Chondrocyte (in vitro differentiated cells): ENCODE data around the gene ENTPD2. TPM values are rescaled to one million over a fixed set of nuclear protein-coding genes. Genes with fewer than 3 reads are reported as not detected.
A peak's percentile ranks its signal among the peaks of the same experiment; 100 is the strongest.

Source experiments
- DNase-seq: peaks from one replicate; pipeline ENCODE4 v3.0.0; 2021; ENCODE audit warnings: mixed read lengths, low spot score
- H3K27ac Mint-ChIP-seq: one replicate; pipeline ENCODE4 v1.8.0; 2021; ENCODE audit warnings: mild to moderate bottlenecking, moderate library complexity, mixed read lengths; ENCODE audit not compliant: unreplicated experiment
- H3K27me3 Mint-ChIP-seq: 2 replicates; pipeline ENCODE4 v1.8.0; 2021; ENCODE audit warnings: low read depth, mixed read lengths
- H3K36me3 Mint-ChIP-seq: 2 replicates; pipeline ENCODE4 v1.8.0; 2021; ENCODE audit warnings: low read depth, mixed read lengths
- H3K4me1 Mint-ChIP-seq: 2 replicates; pipeline ENCODE4 v1.8.0; 2021; ENCODE audit warnings: low read depth, mild to moderate bottlenecking, mixed read lengths
- H3K4me3 Mint-ChIP-seq: one replicate; pipeline ENCODE4 v1.8.0; 2021; ENCODE audit warnings: mild to moderate bottlenecking, moderate library complexity, mixed read lengths; ENCODE audit not compliant: unreplicated experiment
- H3K9me3 Mint-ChIP-seq: 2 replicates; pipeline ENCODE4 v1.8.0; 2021; ENCODE audit warnings: low read depth, mixed read lengths
- total RNA-seq: library from RNA; stranded (reverse); gene quantifications from 3 replicates; pipeline ENCODE4 v1.2.1, GENCODE V29; 2021
- TF ChIP-seq, protein P1 (sequence below): fragments of 200-600 bp; sonication (generic); IDR thresholded peaks from 2 replicates; pipeline ENCODE4 v1.5.0; 2021; ENCODE audit warnings: antibody characterized with exemption, mild to moderate bottlenecking, moderate library complexity

Gene ENTPD2
- total RNA-seq, 1 donor from 2014 or later, result 0.15 TPM

DNA sequence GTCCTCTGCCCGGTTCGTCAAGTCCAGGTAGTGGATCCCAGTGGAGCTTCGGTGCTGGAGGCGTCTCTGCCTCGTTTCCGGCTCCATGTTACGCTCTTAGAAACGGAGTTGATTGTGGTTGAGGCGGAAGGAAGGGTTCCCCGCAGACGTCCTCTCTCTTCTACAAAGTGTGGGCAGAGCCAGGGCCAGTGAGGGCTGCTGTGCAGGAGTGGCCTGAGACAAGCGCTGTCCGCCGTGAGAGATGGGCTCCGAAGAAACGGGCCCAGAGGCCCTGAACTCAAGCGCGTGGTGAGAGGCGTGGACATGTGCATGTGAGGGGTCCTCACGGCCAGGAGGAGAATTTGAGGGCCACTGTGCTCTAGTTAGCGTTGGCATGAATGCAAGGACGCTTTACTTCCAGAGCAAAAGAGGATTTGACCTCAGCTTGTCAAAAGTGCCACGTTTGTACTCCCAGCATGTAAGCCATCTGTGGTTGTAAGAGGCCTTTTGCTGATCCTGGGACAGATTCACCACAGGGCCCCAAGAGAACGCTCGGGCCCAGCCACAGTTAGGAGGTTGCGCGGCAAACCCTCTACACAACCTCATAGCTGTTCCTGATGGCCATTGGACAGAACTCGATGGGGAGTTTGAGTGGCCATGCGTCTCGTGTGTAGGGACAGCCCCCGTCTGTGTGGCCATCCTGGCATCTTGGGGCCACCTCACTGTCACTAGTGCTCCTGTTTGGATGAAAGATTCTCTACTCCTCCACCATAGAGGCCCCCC, 43.1 kb upstream of the ENTPD2 start:
- DNase-seq, result no peak
- Mint-ChIP-seq H3K27ac (no peak overlapping the region), H3K4me1 (no peaks in the 10 kb centered on the region), H3K9me3 (no peaks in the 10 kb centered on the region), H3K27me3 (no peaks in the 10 kb centered on the region), H3K4me3 (no peak overlapping the region), H3K36me3 (peaks cover 21% of the 10 kb centered on the region)
- TF ChIP-seq, protein P1, sequence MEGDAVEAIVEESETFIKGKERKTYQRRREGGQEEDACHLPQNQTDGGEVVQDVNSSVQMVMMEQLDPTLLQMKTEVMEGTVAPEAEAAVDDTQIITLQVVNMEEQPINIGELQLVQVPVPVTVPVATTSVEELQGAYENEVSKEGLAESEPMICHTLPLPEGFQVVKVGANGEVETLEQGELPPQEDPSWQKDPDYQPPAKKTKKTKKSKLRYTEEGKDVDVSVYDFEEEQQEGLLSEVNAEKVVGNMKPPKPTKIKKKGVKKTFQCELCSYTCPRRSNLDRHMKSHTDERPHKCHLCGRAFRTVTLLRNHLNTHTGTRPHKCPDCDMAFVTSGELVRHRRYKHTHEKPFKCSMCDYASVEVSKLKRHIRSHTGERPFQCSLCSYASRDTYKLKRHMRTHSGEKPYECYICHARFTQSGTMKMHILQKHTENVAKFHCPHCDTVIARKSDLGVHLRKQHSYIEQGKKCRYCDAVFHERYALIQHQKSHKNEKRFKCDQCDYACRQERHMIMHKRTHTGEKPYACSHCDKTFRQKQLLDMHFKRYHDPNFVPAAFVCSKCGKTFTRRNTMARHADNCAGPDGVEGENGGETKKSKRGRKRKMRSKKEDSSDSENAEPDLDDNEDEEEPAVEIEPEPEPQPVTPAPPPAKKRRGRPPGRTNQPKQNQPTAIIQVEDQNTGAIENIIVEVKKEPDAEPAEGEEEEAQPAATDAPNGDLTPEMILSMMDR, result no peak

DNA sequence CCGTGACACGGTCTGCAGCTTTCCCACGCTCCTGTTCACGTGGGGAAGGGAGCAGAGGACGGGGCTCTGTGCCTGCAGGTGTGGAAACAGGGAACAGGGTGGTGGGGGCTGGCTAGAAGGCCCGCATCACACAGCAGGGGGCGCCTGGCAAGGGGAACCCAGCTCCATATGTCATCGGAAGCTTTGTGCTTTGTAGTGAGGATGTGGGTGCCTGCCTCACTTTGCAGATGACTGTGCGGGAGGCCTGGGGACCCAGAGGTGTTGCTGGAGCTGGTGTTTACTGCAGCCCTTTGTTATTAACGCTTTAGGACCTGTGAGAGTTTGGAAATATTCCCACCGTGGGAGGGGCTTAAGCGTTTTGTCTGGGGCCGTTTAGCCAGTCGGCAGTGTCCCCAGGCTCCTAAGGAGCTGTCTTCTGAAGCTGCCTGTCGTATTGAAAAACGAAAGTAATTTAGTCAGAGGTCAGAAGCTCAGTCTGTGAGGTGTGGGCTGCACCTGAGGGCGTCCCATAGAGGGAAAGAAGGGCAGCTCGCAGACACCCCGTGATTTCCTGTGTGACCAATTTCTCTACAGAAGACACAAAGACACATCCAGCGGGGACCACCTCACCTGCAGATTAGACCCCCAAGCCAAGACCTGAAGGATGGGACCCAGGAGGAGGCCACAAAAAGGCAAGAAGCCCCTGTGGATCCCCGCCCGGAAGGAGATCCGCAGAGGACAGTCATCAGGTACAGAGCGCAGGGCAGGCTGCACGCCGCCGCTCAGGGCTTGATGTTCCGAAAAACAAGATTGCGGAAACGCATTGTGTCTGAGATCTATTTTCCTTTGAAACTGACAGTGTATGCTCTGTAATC, 42.0 kb upstream of the ENTPD2 start:
- TF ChIP-seq, protein P1, result peak; percentile 19
- no peak for DNase-seq
- no peak overlapping the region for H3K4me3 Mint-ChIP-seq
- H3K9me3 Mint-ChIP-seq, result no peaks in the 10 kb centered on the region
- H3K4me1 Mint-ChIP-seq, result no peaks in the 10 kb centered on the region
- H3K27me3 Mint-ChIP-seq, result no peaks in the 10 kb centered on the region
- H3K27ac Mint-ChIP-seq, result no peak overlapping the region
- H3K36me3 Mint-ChIP-seq, result peaks cover 21% of the 10 kb centered on the region

DNA sequence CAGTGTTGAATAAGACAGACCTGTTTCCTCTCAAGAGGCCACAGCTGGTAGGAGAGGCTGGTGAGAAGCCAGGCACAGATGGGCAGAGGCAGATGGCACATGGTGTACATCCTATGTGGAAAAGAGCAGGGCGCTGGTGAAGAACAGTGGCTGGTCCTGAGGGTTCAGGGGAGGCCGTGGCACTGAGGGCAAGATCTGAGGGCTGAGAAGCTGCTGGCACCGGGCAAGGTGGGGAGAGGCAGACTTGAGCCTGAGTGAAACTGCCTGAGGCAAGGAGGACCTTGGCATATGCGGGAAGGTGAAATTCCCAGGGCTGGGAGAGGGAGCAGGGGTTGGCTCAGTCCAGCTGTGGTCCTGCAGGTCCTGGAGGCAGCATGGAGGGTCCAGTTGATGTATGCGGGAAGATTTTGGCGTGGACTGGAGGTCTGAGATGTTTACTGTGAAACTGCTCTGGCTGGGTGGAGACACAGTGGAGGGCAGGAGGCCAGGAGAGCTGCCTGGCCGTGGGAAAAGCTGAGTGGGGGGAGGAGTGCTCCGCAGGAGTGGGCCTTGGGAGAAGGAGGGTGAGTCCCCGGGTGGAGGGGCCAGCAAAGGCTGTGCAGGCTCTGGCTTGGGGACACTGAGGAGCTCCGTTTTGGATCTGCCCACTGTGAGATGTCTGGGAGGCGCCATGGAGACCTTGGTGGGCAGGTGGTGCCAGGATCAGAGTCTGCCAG, 35.5 kb upstream of the ENTPD2 start:
- TF ChIP-seq, protein P1, result no peak
- peak overlapping the region; percentile 45 for H3K27ac Mint-ChIP-seq
- DNase-seq, result no peak
- H3K27me3 Mint-ChIP-seq, result no peaks in the 10 kb centered on the region
- H3K4me1 Mint-ChIP-seq, result peaks cover 36% of the 10 kb centered on the region
- H3K36me3 Mint-ChIP-seq, result peaks cover 6% of the 10 kb centered on the region
- H3K4me3 Mint-ChIP-seq, result peak overlapping the region; percentile 22
- H3K9me3 Mint-ChIP-seq, result no peaks in the 10 kb centered on the region

DNA sequence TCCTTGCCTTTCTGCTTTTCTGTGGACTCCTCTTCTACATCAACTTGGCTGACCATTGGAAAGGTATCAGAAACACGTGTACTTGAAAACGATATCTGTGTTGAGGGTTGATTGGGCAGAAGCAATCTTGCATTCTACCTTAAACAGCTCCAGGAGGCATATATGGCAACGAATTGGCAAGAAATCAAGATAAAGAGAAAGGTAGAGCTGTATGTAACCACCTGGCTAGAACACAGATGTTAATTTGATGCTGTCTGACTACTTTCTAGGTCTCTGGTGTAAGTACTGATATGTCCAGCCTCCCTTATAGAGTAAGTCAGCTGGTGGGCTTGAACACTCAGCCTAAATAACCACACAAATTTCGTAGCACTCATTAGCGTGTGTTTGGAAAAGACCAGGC, 34.3 kb upstream of the ENTPD2 start:
- Mint-ChIP-seq H3K4me1 (peaks cover 46% of the 10 kb centered on the region), H3K9me3 (no peaks in the 10 kb centered on the region), H3K36me3 (peaks cover 3% of the 10 kb centered on the region), H3K4me3 (peak overlapping the region; percentile 80), H3K27me3 (no peaks in the 10 kb centered on the region), H3K27ac (no peak overlapping the region)
- TF ChIP-seq, protein P1, result no peak
- DNase-seq, result no peak

DNA sequence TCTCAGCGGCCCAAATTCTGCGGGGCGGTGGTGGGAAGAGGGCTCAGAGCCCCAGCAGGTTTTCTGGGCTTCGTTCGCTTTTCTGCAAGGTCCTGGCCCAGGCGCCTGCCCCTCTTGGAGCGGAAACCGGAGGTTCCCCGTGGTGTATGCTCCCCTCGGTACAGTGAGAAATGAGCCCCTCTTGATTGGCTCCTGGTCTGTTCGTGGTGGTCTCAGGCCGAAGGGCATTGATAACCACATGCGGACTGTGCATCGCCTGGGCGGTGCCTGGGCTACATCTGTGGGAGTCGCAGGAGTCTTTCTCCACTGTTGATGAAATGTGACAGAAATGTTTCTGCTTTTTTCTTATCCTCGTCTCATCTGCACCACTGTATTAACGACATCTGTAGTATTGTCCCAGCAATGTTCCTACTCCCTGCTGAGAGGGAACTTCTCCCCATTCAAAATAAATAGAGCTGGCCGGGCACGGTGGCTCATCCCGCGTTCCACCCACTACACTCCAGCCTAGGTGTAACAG, 33.6 kb upstream of the ENTPD2 start:
- Mint-ChIP-seq H3K27me3 (no peaks in the 10 kb centered on the region), H3K4me1 (peaks cover 50% of the 10 kb centered on the region), H3K9me3 (no peaks in the 10 kb centered on the region), H3K36me3 (peaks cover under 1% of the 10 kb centered on the region), H3K4me3 (peak overlapping the region; percentile 80), H3K27ac (peak overlapping the region; percentile 74)
- TF ChIP-seq, protein P1, result no peak
- no peak for DNase-seq
